Ishikawa (cell line): Measurements from ENCODE around the gene PLCB1.

ENCODE experiments used
- CEBPB ChIP-seq: IDR thresholded peaks from 2 replicates; pipeline ENCODE4 v1.6.1; 2012
- CREB1 ChIP-seq: IDR thresholded peaks from 2 replicates; pipeline ENCODE4 v1.6.1; 2012; ENCODE audit warnings: low read depth
- EGR1 ChIP-seq: IDR thresholded peaks from 2 replicates; pipeline ENCODE4 v1.6.1; 2012
- EP300 ChIP-seq: IDR thresholded peaks from 2 replicates; pipeline ENCODE4 v1.6.1; 2012; ENCODE audit warnings: borderline replicate concordance
- FOXM1 ChIP-seq: IDR thresholded peaks from 2 replicates; pipeline ENCODE4 v1.6.1; 2012; ENCODE audit warnings: low read depth, borderline replicate concordance
- MAX ChIP-seq: IDR thresholded peaks from 2 replicates; pipeline ENCODE4 v1.6.1; 2012
- NFIC ChIP-seq: IDR thresholded peaks from 2 replicates; pipeline ENCODE4 v1.6.1; 2012
- RAD21 ChIP-seq: IDR thresholded peaks from 2 replicates; pipeline ENCODE4 v1.6.1; 2012; ENCODE audit warnings: low read depth
- TAF1 ChIP-seq: IDR thresholded peaks from 2 replicates; pipeline ENCODE4 v1.6.1; 2012; ENCODE audit warnings: low read depth, mild to moderate bottlenecking
- TCF12 ChIP-seq: IDR thresholded peaks from 2 replicates; pipeline ENCODE4 v1.6.1; 2012; ENCODE audit warnings: low read depth
- TEAD4 ChIP-seq: IDR thresholded peaks from 2 replicates; pipeline ENCODE4 v1.6.1; 2012
- USF1 ChIP-seq: IDR thresholded peaks from 2 replicates; pipeline ENCODE4 v1.6.1; 2012
- YY1 ChIP-seq: IDR thresholded peaks from 2 replicates; pipeline ENCODE4 v1.6.1; 2012; ENCODE audit warnings: low read depth
- ZBTB7A ChIP-seq: IDR thresholded peaks from 2 replicates; pipeline ENCODE4 v1.6.1; 2012; ENCODE audit warnings: low read depth
- TF ChIP-seq, protein P1 (sequence below): IDR thresholded peaks from 2 replicates; pipeline ENCODE4 v1.6.1; 2012; ENCODE audit warnings: low read depth, mild to moderate bottlenecking

PLCB1 gene

DNA sequence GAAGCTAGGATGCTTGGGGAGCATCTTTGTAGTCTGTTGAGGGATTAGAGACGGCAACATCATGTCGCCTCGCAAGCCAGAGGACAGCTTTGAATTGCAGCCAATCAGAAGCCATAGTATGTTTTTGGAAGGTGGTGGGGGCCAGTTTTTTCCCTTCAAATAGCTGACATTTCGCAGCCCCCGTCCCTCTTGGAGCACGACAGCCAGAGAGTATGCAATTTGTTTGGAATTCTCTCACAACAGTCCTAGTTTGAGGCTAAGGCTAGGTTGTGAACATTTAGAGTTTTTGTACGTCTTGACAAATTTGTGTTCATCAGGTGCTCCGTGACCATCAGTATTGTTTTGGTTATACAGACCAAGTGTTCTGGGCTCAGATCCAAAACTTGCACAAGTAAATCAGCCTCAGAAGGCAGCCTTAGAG, 83.3 kb downstream of the PLCB1 start:
- TF ChIP-seq TAF1 (no peak), EP300 (no peak), CREB1 (no peak), USF1 (no peak), CEBPB (no peak), RAD21 (no peak), TEAD4 (no peak), YY1 (no peak), EGR1 (no peak), MAX (no peak), ZBTB7A (no peak)
- TF ChIP-seq, protein P1, sequence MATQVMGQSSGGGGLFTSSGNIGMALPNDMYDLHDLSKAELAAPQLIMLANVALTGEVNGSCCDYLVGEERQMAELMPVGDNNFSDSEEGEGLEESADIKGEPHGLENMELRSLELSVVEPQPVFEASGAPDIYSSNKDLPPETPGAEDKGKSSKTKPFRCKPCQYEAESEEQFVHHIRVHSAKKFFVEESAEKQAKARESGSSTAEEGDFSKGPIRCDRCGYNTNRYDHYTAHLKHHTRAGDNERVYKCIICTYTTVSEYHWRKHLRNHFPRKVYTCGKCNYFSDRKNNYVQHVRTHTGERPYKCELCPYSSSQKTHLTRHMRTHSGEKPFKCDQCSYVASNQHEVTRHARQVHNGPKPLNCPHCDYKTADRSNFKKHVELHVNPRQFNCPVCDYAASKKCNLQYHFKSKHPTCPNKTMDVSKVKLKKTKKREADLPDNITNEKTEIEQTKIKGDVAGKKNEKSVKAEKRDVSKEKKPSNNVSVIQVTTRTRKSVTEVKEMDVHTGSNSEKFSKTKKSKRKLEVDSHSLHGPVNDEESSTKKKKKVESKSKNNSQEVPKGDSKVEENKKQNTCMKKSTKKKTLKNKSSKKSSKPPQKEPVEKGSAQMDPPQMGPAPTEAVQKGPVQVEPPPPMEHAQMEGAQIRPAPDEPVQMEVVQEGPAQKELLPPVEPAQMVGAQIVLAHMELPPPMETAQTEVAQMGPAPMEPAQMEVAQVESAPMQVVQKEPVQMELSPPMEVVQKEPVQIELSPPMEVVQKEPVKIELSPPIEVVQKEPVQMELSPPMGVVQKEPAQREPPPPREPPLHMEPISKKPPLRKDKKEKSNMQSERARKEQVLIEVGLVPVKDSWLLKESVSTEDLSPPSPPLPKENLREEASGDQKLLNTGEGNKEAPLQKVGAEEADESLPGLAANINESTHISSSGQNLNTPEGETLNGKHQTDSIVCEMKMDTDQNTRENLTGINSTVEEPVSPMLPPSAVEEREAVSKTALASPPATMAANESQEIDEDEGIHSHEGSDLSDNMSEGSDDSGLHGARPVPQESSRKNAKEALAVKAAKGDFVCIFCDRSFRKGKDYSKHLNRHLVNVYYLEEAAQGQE, result no peak

GRCh38 chr20:8216375-8217200, 84.5 kb downstream of the PLCB1 start:
- TF ChIP-seq TCF12 (no peak), USF1 (no peak), CEBPB (no peak), RAD21 (no peak), TAF1 (no peak), YY1 (no peak), EGR1 (no peak)
- TF ChIP-seq, protein P1, result no peak

DNA sequence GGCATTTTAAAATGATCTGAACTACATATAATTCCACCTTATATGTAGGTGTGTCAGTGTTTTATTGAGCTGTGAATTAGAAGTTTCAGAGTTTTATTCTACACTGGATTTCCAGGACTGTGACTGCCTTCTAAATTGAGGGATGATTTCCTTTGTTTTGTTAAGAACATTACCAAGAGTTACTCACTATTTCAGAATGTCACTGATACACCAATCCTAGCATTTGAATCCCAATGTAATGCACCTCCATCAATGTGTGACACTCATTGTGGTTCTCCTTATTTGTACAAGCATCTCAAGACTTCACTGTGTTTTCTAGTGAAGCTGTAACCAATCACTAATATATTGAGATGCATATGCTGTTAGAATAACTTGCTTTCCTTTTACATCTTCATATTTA, 86.8 kb downstream of the PLCB1 start:
- TF ChIP-seq FOXM1, result no peak
- TF ChIP-seq EP300, result no peak
- no peak for TF ChIP-seq TEAD4
- no peak for TF ChIP-seq CREB1
- TF ChIP-seq ZBTB7A, result no peak
- no peak for TF ChIP-seq EGR1
- TF ChIP-seq MAX, result no peak
- no peak for TF ChIP-seq YY1
- TF ChIP-seq CEBPB, result no peak
- no peak for TF ChIP-seq USF1
- no peak for TF ChIP-seq RAD21
- TF ChIP-seq, protein P1, result no peak
- no peak for TF ChIP-seq TCF12
- TF ChIP-seq NFIC, result no peak
- TF ChIP-seq TAF1, result no peak

DNA sequence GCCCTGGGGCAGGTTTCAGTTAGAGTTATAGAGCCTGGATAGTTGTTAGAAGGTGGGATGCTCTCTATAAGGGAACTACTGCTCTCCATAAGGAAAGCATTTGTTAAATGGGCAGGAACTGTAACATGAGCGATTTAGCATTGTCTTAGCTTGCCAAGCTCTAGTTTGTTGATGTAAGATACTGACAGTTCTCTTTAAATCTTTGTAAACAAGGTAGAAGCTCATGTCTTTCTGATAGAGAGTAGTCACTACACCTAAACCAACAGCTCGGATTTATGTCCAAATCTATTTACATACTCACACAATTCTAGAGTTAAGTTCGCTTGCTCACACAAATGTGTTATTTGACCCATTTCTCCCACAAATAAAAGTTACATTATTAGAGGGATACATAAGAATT, 87.3 kb downstream of the PLCB1 start:
- TF ChIP-seq CEBPB (no peak), ZBTB7A (no peak), FOXM1 (no peak), NFIC (no peak), TCF12 (no peak), TAF1 (no peak), TEAD4 (no peak), EGR1 (no peak), EP300 (no peak)
